HG03460 (cell line): ENCODE data around the gene GALNT3.

Source experiments
- ATAC-seq: cut with Tn5 transposase; IDR thresholded peaks from one replicate; pipeline ENCODE4 v1.9.1; 2021; ENCODE audit not compliant: unreplicated experiment

Gene GALNT3

GRCh38 chr2:165796819-165797530 lies 2.9 kb upstream of the GALNT3 start:
- ATAC-seq: no peak

- no peak for ATAC-seq
Measured at GRCh38 chr2:165796129-165796528, 2.1 kb upstream of the GALNT3 start.

GRCh38 chr2:165795011-165795410 lies 964 bp upstream of the GALNT3 start:
- no peak for ATAC-seq

GRCh38 chr2:165794536-165794928 lies 485 bp upstream of the GALNT3 start:
- ATAC-seq: peak; percentile 98

- ATAC-seq: peak; percentile 3
Measured at GRCh38 chr2:165793161-165793778, 777 bp downstream of the GALNT3 start.

GRCh38 chr2:165792104-165792454 lies 2.0 kb downstream of the GALNT3 start:
- no peak for ATAC-seq

- ATAC-seq: no peak
Measured at GRCh38 chr2:165791421-165792103, 2.5 kb downstream of the GALNT3 start.

GRCh38 chr2:165790466-165790865 lies 3.6 kb downstream of the GALNT3 start:
- no peak for ATAC-seq

GRCh38 chr2:165787334-165787733 lies 6.7 kb downstream of the GALNT3 start:
- ATAC-seq: no peak

- ATAC-seq: no peak
Measured at GRCh38 chr2:165779706-165780105, 14.3 kb downstream of the GALNT3 start.

- ATAC-seq: no peak
Measured at GRCh38 chr2:165778653-165779451, 15.2 kb downstream of the GALNT3 start.

GRCh38 chr2:165778187-165778556 lies 15.9 kb downstream of the GALNT3 start:
- no peak for ATAC-seq

- ATAC-seq: no peak
Measured at GRCh38 chr2:165777522-165778186, 16.4 kb downstream of the GALNT3 start.

GRCh38 chr2:165776796-165777195 lies 17.3 kb downstream of the GALNT3 start:
- ATAC-seq: no peak

- ATAC-seq: no peak
Measured at GRCh38 chr2:165776013-165776412, 18.0 kb downstream of the GALNT3 start.

- no peak for ATAC-seq
Measured at GRCh38 chr2:165773684-165774083, 20.4 kb downstream of the GALNT3 start.

- no peak for ATAC-seq
Measured at GRCh38 chr2:165772183-165772582, 21.9 kb downstream of the GALNT3 start.

GRCh38 chr2:165766326-165766927 lies 27.6 kb downstream of the GALNT3 start:
- no peak for ATAC-seq

GRCh38 chr2:165762723-165763122 lies 31.3 kb downstream of the GALNT3 start:
- no peak for ATAC-seq

- ATAC-seq: no peak
Measured at GRCh38 chr2:165757906-165758675, 36.0 kb downstream of the GALNT3 start.
